T1000 (cell line): Measurements from ENCODE around the gene IGBP1.
"Not testable (repeated sequence)": the region's sequence is repeated elsewhere in the genome, so short reads cannot be mapped to it uniquely, and the experiment has no call there.

Experiments used
- DNase-seq: peaks from one replicate; lab custom pipeline; 2025; ENCODE audit warnings: mixed read lengths; lab: John Stamatoyannopoulos, UW

Gene IGBP1

DNA sequence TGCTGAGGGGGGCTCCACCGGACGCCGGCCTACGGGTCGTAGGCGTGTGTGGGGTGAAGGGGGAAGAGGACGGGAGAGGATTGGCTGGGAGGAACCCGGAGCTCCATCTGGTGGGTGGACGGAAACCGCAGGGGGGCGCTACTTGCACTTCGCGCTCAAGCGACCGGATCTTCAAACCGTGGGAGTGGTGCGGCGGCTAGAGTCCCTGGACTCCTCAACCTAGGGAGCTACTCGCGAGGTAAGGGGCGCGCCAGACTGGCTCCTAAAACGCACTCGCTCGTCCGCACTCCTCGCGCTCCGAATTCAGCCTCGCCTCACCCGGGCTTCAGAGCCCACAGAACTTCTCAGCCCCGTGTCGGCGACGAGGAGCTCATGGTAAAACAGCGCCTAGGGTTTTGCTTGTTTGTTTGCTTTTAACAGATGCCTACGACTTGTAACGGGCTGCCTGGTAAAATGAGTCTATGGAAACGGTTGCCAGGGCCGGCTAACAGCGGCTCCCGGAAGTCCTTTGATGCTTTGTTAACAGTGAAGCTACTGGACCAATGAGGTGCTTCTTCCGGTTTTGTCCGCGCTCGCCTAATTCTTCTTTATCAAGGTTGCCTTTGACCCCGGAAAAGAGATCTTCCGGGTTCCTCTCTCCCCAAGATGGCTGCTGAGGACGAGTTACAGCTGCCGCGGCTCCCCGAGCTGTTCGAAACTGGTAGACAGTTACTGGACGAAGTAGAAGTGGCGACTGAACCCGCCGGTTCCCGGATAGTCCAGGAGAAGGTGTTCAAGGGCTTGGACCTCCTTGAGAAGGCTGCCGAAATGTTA lies at the start of gene IGBP1:
Gene IGBP1 (plus strand): TSS at position 145 of the 813 bp plus-strand sequence. CDS start 501 bp downstream, at position 646.
- peak; percentile 64 for DNase-seq

DNA sequence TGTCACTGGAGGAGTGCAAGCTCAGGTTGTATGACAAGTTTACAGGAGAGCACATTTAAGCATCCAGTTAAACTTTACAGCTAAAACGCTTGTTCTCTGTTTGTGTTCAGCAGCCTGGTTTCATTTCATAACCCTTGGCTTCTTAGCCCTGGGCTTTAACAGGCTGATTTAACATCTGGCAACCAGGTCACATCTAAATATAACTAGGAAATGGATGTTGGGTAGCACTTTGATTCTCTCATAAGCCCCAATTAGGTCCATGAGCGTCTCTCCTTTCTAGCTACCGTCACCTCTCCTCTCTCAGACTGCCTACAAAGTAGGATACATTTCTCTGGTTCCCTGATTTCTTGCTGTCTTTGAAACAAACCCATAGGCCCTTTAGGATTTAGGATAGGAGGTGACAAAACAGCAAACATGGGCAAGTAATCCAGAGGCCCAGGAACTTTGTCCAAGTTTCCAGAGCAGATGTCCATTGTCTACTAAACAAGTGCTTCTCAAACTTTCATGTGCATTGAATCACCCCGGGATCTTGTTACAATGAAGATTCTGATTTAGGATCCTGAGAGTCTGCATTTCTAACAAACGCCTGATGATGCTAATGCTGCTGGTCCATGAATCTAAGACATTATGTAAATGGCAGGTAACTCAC lies 48.5 kb upstream of the IGBP1 start:
- DNase-seq = no peak

DNA sequence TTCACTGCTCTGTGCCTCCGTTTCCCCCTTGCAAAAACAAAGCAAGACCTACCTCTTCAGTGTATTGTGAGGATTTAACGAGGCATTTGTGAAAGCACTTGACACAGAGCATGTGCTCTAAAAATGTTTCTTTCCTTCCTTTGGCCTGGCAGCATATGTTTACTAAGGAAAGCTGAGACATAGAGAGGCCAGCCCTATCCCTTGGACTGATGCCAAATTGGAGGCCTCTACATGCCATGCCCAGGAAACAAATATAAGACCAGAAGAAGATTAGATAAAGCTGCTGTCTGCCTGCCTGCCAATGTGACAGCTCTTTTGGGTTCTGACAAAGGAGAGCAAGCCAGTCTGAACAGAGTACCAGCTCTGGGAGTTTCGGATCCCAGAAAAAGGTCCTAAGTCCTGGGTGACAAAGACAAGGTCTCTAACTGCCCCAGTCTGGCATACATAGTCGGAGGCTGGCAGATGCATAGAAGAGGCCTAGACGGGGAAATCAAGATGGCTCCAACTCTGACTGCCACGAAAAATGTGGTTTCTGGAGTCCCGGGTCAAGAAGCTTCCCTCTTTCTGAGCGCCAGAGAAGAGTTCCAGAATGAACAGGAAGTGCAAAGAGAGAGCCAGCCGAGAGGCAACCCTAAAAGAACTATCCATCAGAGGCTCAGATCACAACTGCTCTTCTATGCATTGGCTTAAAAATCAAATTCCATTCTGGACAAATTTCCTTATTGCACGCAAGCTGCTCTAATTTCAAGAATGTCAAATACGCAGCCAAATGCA lies 45.2 kb upstream of the IGBP1 start:
- DNase-seq = no peak

DNA sequence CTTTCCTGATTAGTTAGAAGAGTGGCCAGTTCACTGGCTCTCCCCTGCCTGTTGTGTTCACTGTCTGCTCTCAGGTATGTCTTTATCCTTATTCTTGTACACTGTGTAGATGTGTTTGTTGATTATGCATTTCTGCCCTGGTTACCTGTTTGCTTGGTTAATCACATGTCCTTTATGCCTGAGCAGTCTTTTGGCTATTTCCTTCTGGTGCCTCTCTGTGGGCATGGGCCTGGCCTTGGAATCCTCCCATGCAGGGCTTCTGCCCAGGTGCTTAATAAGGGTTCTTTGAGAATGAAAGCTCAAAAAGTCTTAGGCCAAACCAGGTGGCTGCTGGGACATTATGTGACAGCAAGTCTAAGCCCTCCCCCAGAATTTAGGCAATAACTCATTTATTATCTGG lies 44.5 kb upstream of the IGBP1 start:
- DNase-seq = no peak

DNA sequence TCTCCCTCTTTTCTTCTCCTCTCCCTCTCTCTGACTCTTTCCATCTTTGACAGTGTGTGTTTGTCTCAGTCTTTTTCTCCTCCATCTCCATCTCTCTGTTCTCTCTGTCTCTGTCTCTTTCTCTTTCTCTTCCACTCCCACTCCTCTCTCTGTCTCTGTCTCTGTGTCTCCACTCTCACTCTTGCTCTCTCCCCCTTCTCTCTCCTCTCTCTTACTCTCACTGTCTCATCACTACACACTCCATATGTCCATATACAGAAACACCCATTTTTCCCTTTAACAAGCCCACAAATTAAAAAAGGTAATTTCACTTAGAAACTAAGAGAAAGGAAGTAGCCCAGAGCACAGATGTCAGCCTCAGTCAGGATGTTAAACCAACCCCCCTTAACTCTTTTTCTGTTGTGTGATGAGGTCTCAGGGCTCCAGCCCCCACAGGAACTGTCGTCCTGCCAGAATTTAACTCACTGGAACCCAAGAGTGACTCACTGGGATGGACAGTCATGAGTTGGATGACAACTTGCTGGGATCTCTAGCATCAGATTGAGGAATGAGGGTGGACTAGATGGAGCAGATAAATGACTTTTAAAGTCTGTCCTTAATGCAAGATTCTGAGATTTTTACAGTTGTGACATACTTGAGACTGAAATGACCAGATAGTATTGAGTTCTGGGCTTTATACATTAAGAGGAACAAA lies 43.5 kb upstream of the IGBP1 start:
- DNase-seq = no peak

DNA sequence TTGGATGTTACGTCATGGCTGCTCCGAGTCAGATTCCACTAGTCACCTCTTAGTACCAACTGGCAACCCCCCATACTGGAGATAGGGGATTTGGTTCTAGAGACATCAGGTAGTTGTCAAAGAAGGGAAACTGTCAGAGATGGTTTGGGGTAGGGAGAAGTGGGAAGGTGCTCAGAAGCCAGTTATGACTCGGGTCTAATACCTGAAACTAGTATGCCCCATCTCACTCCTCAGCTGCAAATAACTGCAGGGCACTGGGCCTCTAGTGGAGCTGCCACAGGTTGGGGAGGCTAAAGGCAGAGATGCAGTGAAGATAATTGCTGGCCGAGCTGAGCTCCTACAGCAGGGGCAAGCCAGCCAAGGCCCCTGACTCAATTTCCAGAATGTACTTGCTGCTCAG lies 41.0 kb upstream of the IGBP1 start:
- DNase-seq = no peak

DNA sequence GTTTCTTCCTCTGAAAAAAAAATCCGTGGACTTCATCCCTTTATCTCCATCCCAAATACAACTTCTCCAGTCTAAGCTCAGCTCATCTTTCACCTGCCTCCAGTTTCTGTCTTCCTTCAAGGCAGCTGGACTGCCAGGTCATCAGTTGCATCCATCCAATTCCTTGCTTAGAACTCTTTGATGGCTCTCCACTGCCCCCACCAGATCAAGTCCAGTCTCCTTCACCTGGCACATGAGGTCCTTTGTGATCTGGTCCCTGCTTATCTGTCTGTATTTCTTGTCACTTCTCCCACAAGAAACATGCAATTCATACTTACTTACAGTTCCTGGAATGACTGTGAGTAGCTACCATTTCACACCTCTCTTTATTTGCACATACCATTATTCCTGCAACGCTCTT lies 37.2 kb upstream of the IGBP1 start:
- no peak for DNase-seq

DNA sequence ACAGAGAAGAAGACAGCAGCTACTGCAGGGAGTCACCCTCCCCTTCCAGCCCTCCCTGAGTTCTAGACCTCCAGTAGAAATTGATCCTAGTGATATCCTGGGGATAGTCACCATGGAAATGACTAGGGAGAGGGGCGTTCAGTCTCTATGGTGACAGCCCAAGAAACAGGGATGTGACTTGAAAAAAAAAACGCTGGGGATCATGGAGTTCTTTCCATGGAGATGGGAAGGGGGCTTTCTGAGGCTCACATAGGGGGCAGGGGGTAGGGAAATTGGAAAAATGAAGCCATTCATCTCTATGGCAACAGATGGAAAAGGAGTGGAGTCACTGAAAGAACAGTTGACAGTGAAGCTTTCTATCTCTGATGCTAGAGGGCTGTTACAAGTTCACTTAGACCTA lies 28.0 kb upstream of the IGBP1 start:
- no peak for DNase-seq

DNA sequence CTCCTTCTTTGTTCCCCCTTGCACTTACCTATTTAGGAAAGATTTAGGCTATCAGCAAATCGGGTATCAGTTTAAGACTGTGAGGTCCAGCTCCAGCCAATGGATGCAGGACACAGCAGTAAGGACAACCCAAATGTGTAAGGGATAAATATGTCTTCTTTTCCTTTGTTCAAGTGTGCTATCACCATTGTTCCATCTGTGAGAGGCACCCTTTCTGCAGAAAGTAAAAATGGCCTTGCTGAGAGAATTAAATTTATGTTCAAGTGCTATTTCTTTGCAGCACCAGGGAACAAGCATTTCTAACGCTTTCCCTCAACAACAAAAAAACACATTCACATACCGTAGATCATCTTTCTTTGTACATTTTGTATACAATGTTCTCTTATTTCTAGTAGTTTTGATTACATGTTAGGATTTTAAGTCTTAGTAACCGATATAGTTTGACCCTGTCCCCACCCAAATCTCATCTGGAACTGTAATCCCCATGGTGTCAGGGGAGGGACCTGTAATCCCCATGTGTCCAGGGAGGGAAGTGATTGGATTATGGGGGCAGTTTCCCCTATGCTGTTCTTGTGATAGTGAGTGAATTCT lies 21.7 kb upstream of the IGBP1 start:
- DNase-seq = not testable (repeated sequence)

DNA sequence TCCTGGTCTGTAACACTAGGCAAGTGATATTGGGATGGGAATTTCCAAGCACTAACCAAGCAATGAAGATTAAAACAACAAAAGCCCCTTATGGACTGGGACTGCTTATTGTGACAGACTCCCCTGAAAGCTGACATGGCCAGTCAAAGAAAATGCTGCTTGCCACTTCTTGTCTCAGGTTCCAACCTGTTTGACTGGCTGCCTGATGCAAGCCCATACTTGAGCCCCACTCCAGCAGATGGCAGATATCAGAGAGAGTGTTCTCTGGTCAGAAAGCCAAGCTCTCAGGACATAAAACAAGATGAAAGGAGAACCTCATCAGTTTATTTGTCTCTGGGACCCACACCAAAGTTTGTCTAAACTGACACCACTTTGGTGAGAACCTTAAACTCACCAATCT lies 15.5 kb upstream of the IGBP1 start:
- DNase-seq = no peak

DNA sequence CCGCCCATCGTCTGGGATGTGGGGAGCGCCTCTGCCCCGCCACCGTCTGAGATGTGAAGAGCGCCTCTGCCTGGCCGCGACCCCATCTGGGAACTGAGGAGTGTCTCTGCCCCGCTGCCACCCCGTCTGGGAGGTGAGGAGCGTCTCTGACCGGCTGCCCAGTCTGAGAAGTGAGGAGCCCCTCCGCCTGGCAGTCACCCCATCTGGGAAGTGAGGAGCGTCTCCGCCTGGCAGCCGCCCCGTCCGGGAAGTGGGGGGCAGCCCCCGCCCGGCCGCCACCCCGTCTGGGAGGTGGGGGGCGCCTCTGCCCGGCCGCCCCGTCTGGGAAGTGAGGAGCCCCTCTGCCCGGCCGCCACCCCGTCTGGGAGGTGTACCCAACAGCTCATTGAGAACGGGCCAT lies 10.2 kb upstream of the IGBP1 start:
- not testable (repeated sequence) for DNase-seq

DNA sequence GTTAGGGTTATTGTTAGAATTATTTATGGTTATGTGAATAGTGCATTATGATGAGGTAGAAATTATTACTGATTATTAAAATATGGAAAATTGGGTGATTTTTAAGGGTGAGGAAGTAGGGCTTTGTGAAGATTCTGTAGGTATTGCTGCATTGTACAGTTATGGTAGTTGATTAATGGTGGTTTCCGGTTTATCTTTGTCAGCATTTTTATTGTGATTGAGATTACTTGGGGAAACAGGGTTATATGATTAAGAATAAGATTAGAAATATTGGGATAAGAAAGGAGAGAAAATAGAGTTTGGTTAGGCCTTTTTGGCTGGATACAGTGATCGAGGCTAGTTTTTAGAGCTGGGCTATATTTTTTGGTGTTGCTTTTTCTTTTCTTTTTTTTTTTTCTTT lies 8.6 kb upstream of the IGBP1 start:
- DNase-seq = no peak

DNA sequence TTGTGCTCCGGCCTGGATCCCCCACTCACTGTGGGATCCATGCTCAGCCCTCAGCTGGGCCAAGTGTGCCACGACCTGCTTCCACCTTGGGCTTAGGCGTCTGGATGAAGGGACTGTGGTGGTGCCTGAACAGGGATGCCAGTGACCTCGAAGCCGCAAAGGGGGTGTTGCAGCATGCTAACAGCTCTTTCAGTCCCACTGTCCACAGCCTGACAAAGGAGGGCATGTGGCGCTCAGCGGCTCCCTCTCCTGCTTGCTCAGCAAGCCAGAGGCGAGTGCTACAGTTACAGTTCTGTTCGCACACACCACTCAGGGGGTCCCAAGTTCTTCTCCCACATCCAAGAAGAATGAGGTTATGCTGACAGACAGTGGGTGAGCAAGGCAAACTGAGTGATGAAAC lies 5.2 kb upstream of the IGBP1 start:
- no peak for DNase-seq

DNA sequence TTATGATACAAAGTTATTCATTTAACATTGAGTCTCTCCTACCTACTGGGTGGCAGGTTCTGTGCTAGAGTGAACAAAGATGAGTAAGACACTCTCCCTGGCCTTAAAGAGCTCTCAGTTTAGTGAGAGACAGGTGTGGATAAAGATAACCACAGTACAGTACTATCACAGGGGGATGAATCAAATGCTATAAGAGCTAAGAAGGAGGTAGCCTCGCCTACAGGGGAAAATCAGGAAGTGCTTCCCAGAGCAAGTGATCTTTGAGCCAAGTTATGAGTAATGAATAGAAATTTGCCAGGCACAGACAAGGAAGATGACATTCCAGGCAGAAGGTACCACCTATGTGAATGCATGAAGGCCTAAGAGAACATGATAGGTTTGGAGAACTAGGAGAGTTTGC lies 3.4 kb upstream of the IGBP1 start:
- no peak for DNase-seq

DNA sequence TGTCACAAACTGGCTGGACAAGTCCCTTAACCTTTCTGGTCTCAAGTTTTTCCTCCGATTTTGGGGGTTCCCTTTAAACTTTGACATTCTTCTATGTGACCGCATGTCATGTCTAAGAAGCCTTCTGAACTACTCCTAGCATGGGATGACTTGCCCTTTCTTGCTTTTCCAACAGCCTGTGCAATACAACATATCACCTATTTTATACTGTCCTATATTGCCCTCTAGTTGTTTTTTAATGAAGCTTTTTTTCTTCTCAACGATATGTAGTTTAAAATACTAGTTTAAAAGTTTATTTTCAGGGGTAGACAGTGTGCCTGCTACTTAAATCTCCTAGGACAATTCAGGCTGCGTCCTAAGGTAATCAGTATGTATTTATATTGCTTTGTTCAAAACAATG lies 1.0 kb upstream of the IGBP1 start:
- no peak for DNase-seq

DNA sequence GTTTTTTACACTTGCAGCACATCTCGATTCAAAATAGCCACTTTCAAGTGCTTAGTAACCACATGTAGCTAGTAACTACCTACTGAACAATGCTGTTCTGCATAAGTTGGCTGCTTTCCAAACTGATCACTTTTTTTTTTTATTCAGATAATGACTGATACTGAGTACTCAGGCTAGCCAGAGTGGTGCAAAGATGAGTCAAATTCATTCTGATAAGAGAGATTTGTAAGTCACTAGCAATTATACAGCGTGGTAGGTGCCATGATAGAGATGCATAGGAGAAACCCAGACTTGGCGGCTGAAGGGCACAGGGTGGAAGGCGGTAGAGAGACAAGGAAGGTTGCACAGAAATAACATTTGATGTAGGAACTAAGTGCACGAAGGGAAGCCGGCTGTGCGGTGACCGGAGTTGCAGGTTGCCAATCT lies 357 bp upstream of the IGBP1 start:
- no peak for DNase-seq

DNA sequence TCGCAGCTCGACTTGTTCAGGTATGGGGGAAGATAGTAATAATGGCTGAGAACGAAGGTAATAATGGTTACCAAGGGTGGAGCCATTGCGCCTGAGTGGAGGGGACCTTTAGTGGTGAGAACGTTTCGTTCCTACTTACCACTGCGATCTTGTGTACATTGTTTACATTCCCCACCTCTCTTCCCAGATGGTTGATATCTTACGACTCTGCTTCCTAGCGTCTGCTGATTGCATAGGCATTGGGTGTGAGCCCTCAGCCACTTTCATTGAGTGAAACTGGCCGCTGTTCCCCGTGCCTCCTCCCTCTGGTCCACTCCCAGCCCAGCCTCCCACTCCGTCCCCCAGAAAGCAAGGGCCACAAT lies 850 bp downstream of the IGBP1 start:
- no peak for DNase-seq

DNA sequence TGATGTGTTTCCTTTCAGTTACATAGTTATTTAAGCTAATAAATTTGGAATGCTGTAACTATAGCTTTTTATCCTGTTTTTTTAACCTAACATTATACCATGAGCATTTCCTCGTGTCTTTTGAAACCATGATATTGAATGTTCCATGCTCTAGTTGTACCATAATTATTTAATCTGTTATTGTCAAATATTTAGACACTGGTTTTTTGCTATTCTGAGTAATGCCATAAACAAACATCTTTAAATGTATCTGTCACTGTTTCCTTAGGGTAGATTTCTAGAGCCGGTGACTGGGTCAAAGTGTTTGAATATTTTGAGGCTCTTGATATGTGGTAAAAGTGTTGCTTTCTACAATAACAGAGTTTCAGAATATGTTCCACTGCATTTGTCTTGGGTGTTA lies 5.4 kb downstream of the IGBP1 start:
- no peak for DNase-seq

DNA sequence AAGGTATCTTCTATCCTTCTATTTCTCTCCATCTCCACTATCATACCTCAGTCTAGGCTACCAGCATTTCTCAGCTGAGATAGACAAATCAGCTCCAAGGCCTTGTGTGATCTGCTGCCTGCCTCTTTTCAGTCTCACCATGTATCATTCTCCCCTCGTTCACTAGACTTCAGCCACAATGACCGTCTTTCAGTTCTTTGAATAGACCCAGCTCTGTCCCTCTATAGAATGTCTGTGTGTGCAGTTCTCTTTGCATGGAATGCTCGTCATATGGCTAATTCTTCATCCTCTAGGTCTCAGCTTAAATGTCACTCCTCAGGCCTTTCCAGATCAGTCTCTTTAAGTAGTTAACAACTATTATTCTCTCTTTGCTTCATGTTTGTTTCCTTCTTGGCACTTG lies 6.5 kb downstream of the IGBP1 start:
- no peak for DNase-seq

DNA sequence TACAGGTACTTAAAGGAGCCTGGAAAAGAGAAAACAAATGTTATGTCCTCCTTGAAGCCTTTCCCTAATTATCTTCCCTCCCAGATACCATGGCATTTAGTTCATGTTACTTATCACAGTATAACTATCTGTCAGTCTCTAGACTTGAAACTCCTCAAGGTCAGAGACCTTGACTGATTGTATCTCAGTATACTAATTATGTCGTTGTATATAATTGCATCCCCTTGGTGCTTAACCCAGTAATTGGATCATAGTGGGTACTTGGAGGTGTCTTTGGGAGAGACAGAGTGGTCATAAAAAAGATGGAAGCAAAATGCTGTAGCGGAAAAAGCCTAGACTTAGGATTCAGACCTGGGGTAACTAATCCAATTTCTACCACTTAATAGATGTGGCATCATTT lies 8.1 kb downstream of the IGBP1 start:
- no peak for DNase-seq

DNA sequence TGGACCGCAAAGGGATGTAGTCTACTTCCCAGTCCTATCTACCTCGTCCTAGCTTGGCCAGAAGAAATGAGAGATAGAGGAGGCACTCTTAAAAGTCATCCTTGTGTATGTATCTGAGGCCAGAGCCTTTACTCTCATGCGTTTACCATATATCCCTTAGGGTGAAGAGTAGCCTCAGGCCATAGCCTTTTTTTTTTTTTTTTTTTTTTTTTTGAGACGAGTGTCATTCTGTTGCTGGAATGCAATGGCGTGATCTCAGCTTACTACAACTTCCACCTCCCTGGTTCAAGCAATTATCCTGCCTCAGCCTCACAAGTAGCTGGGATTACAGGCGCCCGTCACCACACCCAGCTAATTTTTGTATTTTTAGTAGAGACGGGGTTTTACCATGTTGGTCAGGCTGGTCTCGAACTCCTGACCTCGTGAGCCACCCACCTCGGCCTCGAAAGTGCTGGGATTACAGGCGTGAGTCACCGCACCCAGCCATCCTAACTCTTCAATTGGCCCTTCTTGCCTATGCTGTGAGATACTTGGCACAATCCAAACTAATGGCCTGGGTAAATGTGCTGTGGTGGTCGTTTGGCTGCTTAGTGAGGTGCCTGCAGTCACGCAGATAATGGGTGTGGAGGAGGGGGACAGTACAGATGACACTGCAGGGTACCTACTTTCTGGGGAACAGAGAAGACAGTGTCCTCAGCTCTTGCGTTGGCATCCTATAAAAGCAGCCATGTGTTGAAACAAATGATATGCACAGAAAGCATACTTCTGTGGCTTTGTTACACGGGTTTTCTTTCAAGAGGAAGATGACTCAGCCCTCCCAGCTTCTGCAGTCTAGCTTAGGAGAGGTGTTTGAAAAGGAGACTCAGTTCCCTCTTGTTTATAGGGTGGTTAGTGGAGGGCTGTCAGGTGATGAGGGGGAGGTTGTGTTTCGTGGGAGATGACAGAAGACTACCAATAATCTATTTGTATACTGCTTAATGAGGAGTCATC lies 33.6 kb downstream of the IGBP1 start:
- no peak for DNase-seq
